Activated naive CD4-positive, alpha-beta T cell treated with anti-CD3 and anti-CD28 coated beads, Interleukin-2, amount 50 U/mL, for 24 hours (primary cell): Measurements from ENCODE around the gene CENPV.

Experiments used
- H3K27ac Mint-ChIP-seq: one replicate; pipeline ENCODE4 v1.8.0; 2021; ENCODE audit warnings: mild to moderate bottlenecking, mixed read lengths
- H3K27me3 Mint-ChIP-seq: one replicate; pipeline ENCODE4 v1.8.0; 2021; ENCODE audit warnings: mixed read lengths
- H3K36me3 Mint-ChIP-seq: one replicate; pipeline ENCODE4 v1.8.0; 2021; ENCODE audit warnings: mixed read lengths
- H3K4me1 Mint-ChIP-seq: one replicate; pipeline ENCODE4 v1.8.0; 2021; ENCODE audit warnings: mixed read lengths
- H3K4me3 Mint-ChIP-seq: one replicate; pipeline ENCODE4 v1.8.0; 2021; ENCODE audit warnings: mild to moderate bottlenecking, mixed read lengths
- H3K9me3 Mint-ChIP-seq: one replicate; pipeline ENCODE4 v1.8.0; 2021; ENCODE audit warnings: mixed read lengths

The CENPV gene

DNA sequence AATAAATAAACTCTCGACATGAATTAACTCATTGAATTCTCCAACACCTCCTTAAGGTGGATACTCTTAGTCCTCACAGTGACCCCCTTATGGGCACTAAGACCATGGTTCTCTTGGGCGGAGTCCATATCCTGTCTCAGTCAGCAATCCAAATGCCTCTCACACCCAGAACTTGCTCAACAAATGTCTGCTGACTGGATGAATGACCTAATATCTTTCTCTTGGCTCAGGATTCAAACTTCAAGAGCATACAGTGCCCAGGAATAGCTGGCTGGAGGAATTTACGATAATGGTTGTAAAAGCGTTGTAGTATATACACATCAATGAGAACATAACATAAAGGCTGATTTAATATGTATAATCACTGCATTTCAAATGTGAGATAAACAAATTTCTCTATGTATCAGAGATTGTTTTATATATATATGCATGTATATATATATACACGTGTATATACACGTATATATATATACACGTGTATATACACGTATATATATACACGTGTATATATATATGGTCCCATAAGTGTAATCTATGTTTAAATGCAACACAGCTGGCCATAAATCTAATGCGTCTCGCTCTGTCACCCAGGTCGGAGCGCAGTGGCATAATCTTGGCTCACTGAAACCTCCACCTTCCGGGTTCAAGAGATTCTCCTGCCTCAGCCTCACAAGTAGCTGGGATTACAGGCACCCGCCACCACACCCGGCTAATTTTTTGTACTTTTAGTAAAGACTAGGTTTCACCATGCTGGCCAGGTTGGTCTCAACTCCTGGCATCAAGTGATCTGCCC lies 21.1 kb upstream of the CENPV start:
- Mint-ChIP-seq H3K4me3 (no peak overlapping the region), H3K36me3 (no peaks in the 10 kb centered on the region), H3K4me1 (no peaks in the 10 kb centered on the region), H3K27me3 (no peaks in the 10 kb centered on the region), H3K9me3 (no peaks in the 10 kb centered on the region), H3K27ac (no peak overlapping the region)

- no peak overlapping the region for H3K27ac Mint-ChIP-seq
- no peaks in the 10 kb centered on the region for H3K9me3 Mint-ChIP-seq
- no peaks in the 10 kb centered on the region for H3K4me1 Mint-ChIP-seq
- no peak overlapping the region for H3K4me3 Mint-ChIP-seq
- no peaks in the 10 kb centered on the region for H3K27me3 Mint-ChIP-seq
- no peaks in the 10 kb centered on the region for H3K36me3 Mint-ChIP-seq
Measured at GRCh38 chr17:16371742-16372141, 18.5 kb upstream of the CENPV start.

DNA sequence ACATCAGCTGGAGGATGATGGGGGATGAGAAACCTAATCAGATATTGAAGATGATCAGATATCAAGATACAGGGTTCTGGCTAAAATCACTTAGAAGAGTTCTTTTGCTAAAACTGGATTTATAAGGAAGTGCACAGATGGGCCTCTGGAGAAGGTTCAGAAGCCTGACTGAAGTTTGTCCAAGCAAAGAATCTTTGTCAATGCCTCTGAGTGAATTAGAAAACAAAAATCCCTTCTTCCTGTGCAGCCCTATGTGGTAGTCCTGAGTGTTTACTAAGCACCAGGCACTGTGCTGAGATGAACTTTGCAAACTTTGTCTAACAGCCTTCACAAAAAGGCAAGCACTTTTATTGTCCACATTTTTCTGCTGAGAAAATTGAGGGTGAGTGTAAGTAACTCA lies 11.4 kb upstream of the CENPV start:
- H3K9me3 Mint-ChIP-seq, result no peaks in the 10 kb centered on the region
- H3K4me3 Mint-ChIP-seq, result no peak overlapping the region
- H3K27me3 Mint-ChIP-seq, result peaks cover 1% of the 10 kb centered on the region
- no peaks in the 10 kb centered on the region for H3K4me1 Mint-ChIP-seq
- no peaks in the 10 kb centered on the region for H3K36me3 Mint-ChIP-seq
- no peak overlapping the region for H3K27ac Mint-ChIP-seq

DNA sequence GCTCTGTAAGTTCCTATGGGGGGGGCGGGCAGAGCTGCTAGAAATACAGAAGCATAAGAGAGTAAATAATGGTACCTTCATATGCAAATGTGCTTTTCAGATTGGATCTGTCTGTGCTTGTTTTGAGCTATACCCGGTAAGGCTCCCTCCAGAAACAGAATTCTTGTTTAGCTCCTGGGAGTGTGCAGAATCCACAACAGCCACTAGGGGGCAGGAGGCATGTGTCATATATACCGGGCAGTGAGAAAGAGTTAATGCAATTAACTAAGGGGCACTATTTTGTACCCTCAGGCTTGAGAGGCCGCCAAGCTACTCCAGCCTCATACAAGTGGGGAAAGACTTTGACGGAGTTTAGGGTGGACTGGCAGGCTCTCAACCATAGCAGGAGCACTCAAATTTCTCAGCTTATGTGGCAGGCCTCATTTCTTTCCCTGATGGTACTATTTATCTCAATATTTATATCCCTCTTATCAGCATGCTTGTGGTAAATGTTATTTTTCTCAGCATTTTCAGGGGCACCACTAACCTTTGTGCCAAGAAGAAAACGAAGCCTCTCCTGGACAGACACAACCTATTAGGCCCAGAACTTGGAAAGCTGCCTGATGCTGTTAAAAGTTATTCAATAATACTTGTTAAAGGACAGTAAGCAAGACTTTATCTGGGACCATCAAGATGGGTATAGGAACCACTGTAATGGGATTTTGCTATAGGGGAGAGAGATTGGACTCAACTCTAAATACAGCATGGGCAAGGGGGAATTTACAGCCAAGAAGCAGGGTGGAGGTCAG lies 10.7 kb upstream of the CENPV start:
- Mint-ChIP-seq H3K27ac (no peak overlapping the region), H3K4me3 (no peak overlapping the region), H3K36me3 (no peaks in the 10 kb centered on the region), H3K4me1 (no peaks in the 10 kb centered on the region), H3K27me3 (peaks cover 1% of the 10 kb centered on the region), H3K9me3 (no peaks in the 10 kb centered on the region)

- peaks cover 1% of the 10 kb centered on the region for H3K27me3 Mint-ChIP-seq
- no peaks in the 10 kb centered on the region for H3K9me3 Mint-ChIP-seq
- no peak overlapping the region for H3K4me3 Mint-ChIP-seq
- no peak overlapping the region for H3K27ac Mint-ChIP-seq
- no peaks in the 10 kb centered on the region for H3K36me3 Mint-ChIP-seq
- H3K4me1 Mint-ChIP-seq, result no peaks in the 10 kb centered on the region
Measured at GRCh38 chr17:16361874-16362273, 8.6 kb upstream of the CENPV start.

- H3K4me1 Mint-ChIP-seq, result peaks cover 4% of the 10 kb centered on the region
- peaks cover 1% of the 10 kb centered on the region for H3K27me3 Mint-ChIP-seq
- no peaks in the 10 kb centered on the region for H3K36me3 Mint-ChIP-seq
- no peaks in the 10 kb centered on the region for H3K9me3 Mint-ChIP-seq
- H3K27ac Mint-ChIP-seq, result no peak overlapping the region
- no peak overlapping the region for H3K4me3 Mint-ChIP-seq
Measured at GRCh38 chr17:16358394-16358793, 5.1 kb upstream of the CENPV start.

- peak overlapping the region; percentile 47 for H3K4me3 Mint-ChIP-seq
- peaks cover 20% of the 10 kb centered on the region for H3K4me1 Mint-ChIP-seq
- peaks cover 1% of the 10 kb centered on the region for H3K36me3 Mint-ChIP-seq
- no peaks in the 10 kb centered on the region for H3K27me3 Mint-ChIP-seq
- H3K9me3 Mint-ChIP-seq, result no peaks in the 10 kb centered on the region
- peak overlapping the region; percentile 51 for H3K27ac Mint-ChIP-seq
Measured at GRCh38 chr17:16354585-16354984, 1.3 kb upstream of the CENPV start.

DNA sequence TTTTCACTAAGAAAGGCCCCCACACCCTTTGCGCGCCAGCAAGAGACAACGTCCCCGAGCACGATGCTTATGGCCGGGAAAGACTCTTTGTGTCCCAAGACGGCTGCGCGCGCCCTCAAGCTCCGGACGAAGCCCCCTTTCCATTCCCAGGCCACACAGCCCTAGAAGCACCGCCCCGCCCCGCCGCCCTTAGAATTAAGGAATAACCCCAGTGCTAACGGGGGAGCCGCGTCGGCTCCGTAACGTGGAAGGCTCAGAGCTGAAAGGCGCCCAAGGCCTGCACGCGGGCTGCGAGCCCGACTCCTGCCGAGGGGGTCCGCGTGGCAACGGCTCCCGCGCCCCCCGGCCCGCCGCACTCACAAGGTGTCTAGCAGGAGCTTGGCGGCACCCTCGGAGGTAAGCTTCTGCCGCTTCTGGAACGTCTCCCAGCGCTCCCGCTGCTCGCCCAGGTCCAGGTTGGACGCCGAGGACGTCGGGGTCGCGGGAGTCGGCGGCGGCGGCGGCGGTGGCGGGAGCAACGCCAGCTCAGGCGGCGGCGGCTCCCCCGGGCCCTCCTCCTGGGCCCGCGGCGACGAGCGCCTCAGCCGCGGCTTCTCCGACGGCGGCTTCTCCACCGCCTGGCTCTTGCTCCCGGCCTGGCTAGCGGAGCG lies 477 bp downstream of the CENPV start:
- Mint-ChIP-seq H3K27me3 (no peaks in the 10 kb centered on the region), H3K4me3 (peak overlapping the region; percentile 98), H3K9me3 (no peaks in the 10 kb centered on the region), H3K4me1 (peaks cover 20% of the 10 kb centered on the region), H3K36me3 (peaks cover 3% of the 10 kb centered on the region), H3K27ac (peak overlapping the region; percentile 90)

GRCh38 chr17:16352303-16352666 lies 984 bp downstream of the CENPV start:
- no peaks in the 10 kb centered on the region for H3K9me3 Mint-ChIP-seq
- peaks cover 20% of the 10 kb centered on the region for H3K4me1 Mint-ChIP-seq
- H3K36me3 Mint-ChIP-seq, result peaks cover 6% of the 10 kb centered on the region
- H3K27me3 Mint-ChIP-seq, result no peaks in the 10 kb centered on the region
- peak overlapping the region; percentile 98 for H3K4me3 Mint-ChIP-seq
- peak overlapping the region; percentile 90 for H3K27ac Mint-ChIP-seq

GRCh38 chr17:16351831-16352230 lies 1.4 kb downstream of the CENPV start:
- Mint-ChIP-seq H3K4me3 (peak overlapping the region; percentile 98), H3K36me3 (peaks cover 6% of the 10 kb centered on the region), H3K4me1 (peaks cover 20% of the 10 kb centered on the region), H3K27ac (peak overlapping the region; percentile 90), H3K27me3 (no peaks in the 10 kb centered on the region), H3K9me3 (no peaks in the 10 kb centered on the region)

DNA sequence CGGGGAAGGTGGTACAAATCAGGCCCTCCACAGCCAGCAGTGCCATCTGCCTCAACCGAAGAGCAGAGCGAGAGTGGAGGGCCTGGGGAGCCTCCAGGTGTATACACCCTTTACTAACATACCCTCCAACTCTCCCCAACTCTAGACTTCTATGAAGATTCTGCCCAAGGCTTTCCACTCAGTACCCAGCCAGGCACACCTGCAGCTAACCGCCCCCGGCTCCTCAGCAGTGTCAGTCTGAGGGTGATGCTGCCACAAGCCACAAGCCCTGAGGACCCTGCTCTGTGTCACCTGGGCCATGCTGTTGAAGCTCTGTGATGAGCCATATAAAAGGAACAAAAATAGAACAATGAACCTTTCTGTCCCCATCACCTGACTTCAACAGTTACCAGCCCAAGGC lies 3.8 kb downstream of the CENPV start:
- Mint-ChIP-seq H3K27ac (peak overlapping the region; percentile 30), H3K27me3 (no peaks in the 10 kb centered on the region), H3K9me3 (no peaks in the 10 kb centered on the region), H3K36me3 (peaks cover 6% of the 10 kb centered on the region), H3K4me1 (peaks cover 20% of the 10 kb centered on the region), H3K4me3 (no peak overlapping the region)

- no peaks in the 10 kb centered on the region for H3K9me3 Mint-ChIP-seq
- no peaks in the 10 kb centered on the region for H3K27me3 Mint-ChIP-seq
- H3K27ac Mint-ChIP-seq, result no peak overlapping the region
- H3K4me3 Mint-ChIP-seq, result no peak overlapping the region
- peaks cover 16% of the 10 kb centered on the region for H3K4me1 Mint-ChIP-seq
- peaks cover 6% of the 10 kb centered on the region for H3K36me3 Mint-ChIP-seq
Measured at GRCh38 chr17:16348586-16348985, 4.7 kb downstream of the CENPV start.

- H3K27me3 Mint-ChIP-seq, result no peaks in the 10 kb centered on the region
- peaks cover 8% of the 10 kb centered on the region for H3K4me1 Mint-ChIP-seq
- no peak overlapping the region for H3K27ac Mint-ChIP-seq
- H3K9me3 Mint-ChIP-seq, result no peaks in the 10 kb centered on the region
- H3K4me3 Mint-ChIP-seq, result no peak overlapping the region
- H3K36me3 Mint-ChIP-seq, result peaks cover 10% of the 10 kb centered on the region
Measured at GRCh38 chr17:16346721-16347271, 6.5 kb downstream of the CENPV start.

GRCh38 chr17:16345565-16345964 lies 7.7 kb downstream of the CENPV start:
- Mint-ChIP-seq H3K9me3 (no peaks in the 10 kb centered on the region), H3K27ac (peak overlapping the region; percentile 41), H3K36me3 (peaks cover 10% of the 10 kb centered on the region), H3K4me1 (no peaks in the 10 kb centered on the region), H3K27me3 (no peaks in the 10 kb centered on the region), H3K4me3 (no peak overlapping the region)

DNA sequence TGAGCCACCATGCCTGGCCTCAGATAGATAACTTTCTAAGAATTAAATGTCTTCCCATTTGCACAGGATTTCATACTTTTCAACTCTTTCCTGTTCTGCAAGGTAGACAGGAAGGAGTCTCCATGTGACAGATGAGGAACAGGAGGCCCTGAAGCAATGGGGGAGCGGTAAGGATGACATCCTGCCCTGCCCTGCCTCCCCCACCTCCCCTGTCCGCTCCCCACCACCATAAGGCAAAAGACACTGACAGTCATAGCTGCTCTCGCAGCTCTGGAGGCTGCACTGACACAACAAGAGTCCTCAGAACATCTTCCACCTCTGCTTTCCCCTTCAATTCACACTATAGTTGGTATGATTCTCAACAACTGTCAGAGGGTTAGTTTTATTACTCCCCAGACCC lies 9.7 kb downstream of the CENPV start:
- no peak overlapping the region for H3K4me3 Mint-ChIP-seq
- no peaks in the 10 kb centered on the region for H3K27me3 Mint-ChIP-seq
- no peaks in the 10 kb centered on the region for H3K9me3 Mint-ChIP-seq
- peaks cover 6% of the 10 kb centered on the region for H3K36me3 Mint-ChIP-seq
- H3K27ac Mint-ChIP-seq, result no peak overlapping the region
- no peaks in the 10 kb centered on the region for H3K4me1 Mint-ChIP-seq

GRCh38 chr17:16342979-16343378 lies 10.3 kb downstream of the CENPV start:
- no peaks in the 10 kb centered on the region for H3K9me3 Mint-ChIP-seq
- H3K4me3 Mint-ChIP-seq, result no peak overlapping the region
- peaks cover 8% of the 10 kb centered on the region for H3K36me3 Mint-ChIP-seq
- H3K27ac Mint-ChIP-seq, result no peak overlapping the region
- H3K4me1 Mint-ChIP-seq, result no peaks in the 10 kb centered on the region
- H3K27me3 Mint-ChIP-seq, result no peaks in the 10 kb centered on the region
